ENCODE measurements around the gene CARMIL1. TPM values are rescaled to one million over a fixed set of nuclear protein-coding genes. Genes with fewer than 3 reads are reported as not detected.
"Not testable (repeated sequence)": the region's sequence is repeated elsewhere in the genome, so short reads cannot be mapped to it uniquely, and the experiment has no call there.

The CARMIL1 gene
- total RNA-seq, 1 donor from 2014 or later, result 86.3 TPM

GRCh38 chr6:25439368-25439767, 160.2 kb downstream of the CARMIL1 start:
- no peak for DNase-seq (ENCODE audit: low spot score, unreplicated experiment)
- H3K36me3 Mint-ChIP-seq (ENCODE audit: insufficient read depth), result peaks cover 5% of the 10 kb centered on the region
- H3K27ac Mint-ChIP-seq, result no peak overlapping the region
- TF ChIP-seq CTCF (IDR thresholded peaks at IDR 0.05; ENCODE audit: unreplicated experiment), result no peak
- peaks cover 15% of the 10 kb centered on the region for H3K4me1 Mint-ChIP-seq (ENCODE audit: low read depth)
- H3K27me3 Mint-ChIP-seq, result no peaks in the 10 kb centered on the region
- H3K9me3 Mint-ChIP-seq (ENCODE audit: low read depth), result no peaks in the 10 kb centered on the region
- H3K4me3 Mint-ChIP-seq (ENCODE audit: low read depth), result no peak overlapping the region

GRCh38 chr6:25441663-25442270, 162.6 kb downstream of the CARMIL1 start:
- no peak for TF ChIP-seq CTCF (IDR thresholded peaks at IDR 0.05; ENCODE audit: unreplicated experiment)
- H3K27me3 Mint-ChIP-seq, result no peaks in the 10 kb centered on the region
- H3K27ac Mint-ChIP-seq, result peak overlapping the region; percentile 71
- H3K36me3 Mint-ChIP-seq (ENCODE audit: insufficient read depth), result peaks cover 25% of the 10 kb centered on the region
- H3K4me3 Mint-ChIP-seq (ENCODE audit: low read depth), result no peak overlapping the region
- no peak for DNase-seq (ENCODE audit: low spot score, unreplicated experiment)
- H3K4me1 Mint-ChIP-seq (ENCODE audit: low read depth), result peaks cover 15% of the 10 kb centered on the region
- peaks cover 8% of the 10 kb centered on the region for H3K9me3 Mint-ChIP-seq (ENCODE audit: low read depth)

- H3K27me3 Mint-ChIP-seq, result no peaks in the 10 kb centered on the region
- no peak for TF ChIP-seq CTCF (IDR thresholded peaks at IDR 0.05; ENCODE audit: unreplicated experiment)
- H3K36me3 Mint-ChIP-seq (ENCODE audit: insufficient read depth), result peaks cover 32% of the 10 kb centered on the region
- no peak for DNase-seq (ENCODE audit: low spot score, unreplicated experiment)
- peak overlapping the region; percentile 71 for H3K27ac Mint-ChIP-seq
- H3K9me3 Mint-ChIP-seq (ENCODE audit: low read depth), result peaks cover 8% of the 10 kb centered on the region
- H3K4me3 Mint-ChIP-seq (ENCODE audit: low read depth), result no peak overlapping the region
- H3K4me1 Mint-ChIP-seq (ENCODE audit: low read depth), result peaks cover 19% of the 10 kb centered on the region
Observed at GRCh38 chr6:25442898-25443297, 163.7 kb downstream of the CARMIL1 start.

GRCh38 chr6:25444521-25444920, 165.3 kb downstream of the CARMIL1 start:
- Mint-ChIP-seq H3K4me1 (ENCODE audit: low read depth) (peaks cover 24% of the 10 kb centered on the region), H3K36me3 (ENCODE audit: insufficient read depth) (peaks cover 35% of the 10 kb centered on the region)
- not testable (repeated sequence) for H3K27me3 Mint-ChIP-seq; DNase-seq (ENCODE audit: low spot score, unreplicated experiment); H3K9me3 Mint-ChIP-seq (ENCODE audit: low read depth); H3K4me3 Mint-ChIP-seq (ENCODE audit: low read depth); H3K27ac Mint-ChIP-seq

GRCh38 chr6:25446830-25447569, 167.8 kb downstream of the CARMIL1 start:
- H3K9me3 Mint-ChIP-seq (ENCODE audit: low read depth), result peaks cover 8% of the 10 kb centered on the region
- peaks cover 18% of the 10 kb centered on the region for H3K4me1 Mint-ChIP-seq (ENCODE audit: low read depth)
- no peak for TF ChIP-seq CTCF (IDR thresholded peaks at IDR 0.05; ENCODE audit: unreplicated experiment)
- no peak overlapping the region for H3K4me3 Mint-ChIP-seq (ENCODE audit: low read depth)
- no peaks in the 10 kb centered on the region for H3K27me3 Mint-ChIP-seq
- H3K27ac Mint-ChIP-seq, result no peak overlapping the region
- H3K36me3 Mint-ChIP-seq (ENCODE audit: insufficient read depth), result peaks cover 35% of the 10 kb centered on the region
- DNase-seq (ENCODE audit: low spot score, unreplicated experiment), result no peak

GRCh38 chr6:25447570-25447929, 168.4 kb downstream of the CARMIL1 start:
- H3K9me3 Mint-ChIP-seq (ENCODE audit: low read depth), result peaks cover 8% of the 10 kb centered on the region
- H3K4me3 Mint-ChIP-seq (ENCODE audit: low read depth), result no peak overlapping the region
- TF ChIP-seq CTCF (IDR thresholded peaks at IDR 0.05; ENCODE audit: unreplicated experiment), result no peak
- H3K27me3 Mint-ChIP-seq, result no peaks in the 10 kb centered on the region
- no peak for DNase-seq (ENCODE audit: low spot score, unreplicated experiment)
- peaks cover 13% of the 10 kb centered on the region for H3K4me1 Mint-ChIP-seq (ENCODE audit: low read depth)
- H3K27ac Mint-ChIP-seq, result peak overlapping the region; percentile 40
- H3K36me3 Mint-ChIP-seq (ENCODE audit: insufficient read depth), result peaks cover 35% of the 10 kb centered on the region

All from progenitor cell of endocrine pancreas (in vitro differentiated cells).